ENCODE data around the gene GNAL.
A peak's percentile ranks its signal among the peaks of the same experiment; 100 is the strongest.

Gene GNAL

DNA sequence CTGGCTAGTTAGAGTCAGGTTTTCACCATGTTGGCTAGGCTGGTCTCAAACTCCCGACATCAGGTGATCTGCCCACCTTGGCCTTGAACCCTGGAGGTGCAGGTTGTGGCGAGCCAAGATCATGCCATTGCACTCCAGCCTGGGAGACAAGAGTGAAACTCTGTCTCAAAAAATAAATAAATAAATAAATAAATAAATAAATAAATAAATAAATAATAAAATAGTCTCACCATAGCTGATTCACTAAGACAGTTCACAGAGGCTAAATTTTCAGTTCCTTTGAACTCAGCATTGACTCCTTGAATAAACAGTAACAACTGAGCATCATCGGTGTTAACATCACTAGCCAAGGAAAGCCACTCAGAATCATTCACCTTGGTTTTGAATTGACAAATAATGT is 32.7 kb downstream of the GNAL start:
- DNase-seq (ENCODE audit: low read depth): no peak
- H3K4me3 ChIP-seq (ENCODE audit: low read length): no peak overlapping the region
- TF ChIP-seq, protein P1, sequence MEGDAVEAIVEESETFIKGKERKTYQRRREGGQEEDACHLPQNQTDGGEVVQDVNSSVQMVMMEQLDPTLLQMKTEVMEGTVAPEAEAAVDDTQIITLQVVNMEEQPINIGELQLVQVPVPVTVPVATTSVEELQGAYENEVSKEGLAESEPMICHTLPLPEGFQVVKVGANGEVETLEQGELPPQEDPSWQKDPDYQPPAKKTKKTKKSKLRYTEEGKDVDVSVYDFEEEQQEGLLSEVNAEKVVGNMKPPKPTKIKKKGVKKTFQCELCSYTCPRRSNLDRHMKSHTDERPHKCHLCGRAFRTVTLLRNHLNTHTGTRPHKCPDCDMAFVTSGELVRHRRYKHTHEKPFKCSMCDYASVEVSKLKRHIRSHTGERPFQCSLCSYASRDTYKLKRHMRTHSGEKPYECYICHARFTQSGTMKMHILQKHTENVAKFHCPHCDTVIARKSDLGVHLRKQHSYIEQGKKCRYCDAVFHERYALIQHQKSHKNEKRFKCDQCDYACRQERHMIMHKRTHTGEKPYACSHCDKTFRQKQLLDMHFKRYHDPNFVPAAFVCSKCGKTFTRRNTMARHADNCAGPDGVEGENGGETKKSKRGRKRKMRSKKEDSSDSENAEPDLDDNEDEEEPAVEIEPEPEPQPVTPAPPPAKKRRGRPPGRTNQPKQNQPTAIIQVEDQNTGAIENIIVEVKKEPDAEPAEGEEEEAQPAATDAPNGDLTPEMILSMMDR (IDR thresholded peaks at IDR 0.05; ENCODE audit: insufficient read depth, low read depth, low read length, missing control alignments): no peak

DNA sequence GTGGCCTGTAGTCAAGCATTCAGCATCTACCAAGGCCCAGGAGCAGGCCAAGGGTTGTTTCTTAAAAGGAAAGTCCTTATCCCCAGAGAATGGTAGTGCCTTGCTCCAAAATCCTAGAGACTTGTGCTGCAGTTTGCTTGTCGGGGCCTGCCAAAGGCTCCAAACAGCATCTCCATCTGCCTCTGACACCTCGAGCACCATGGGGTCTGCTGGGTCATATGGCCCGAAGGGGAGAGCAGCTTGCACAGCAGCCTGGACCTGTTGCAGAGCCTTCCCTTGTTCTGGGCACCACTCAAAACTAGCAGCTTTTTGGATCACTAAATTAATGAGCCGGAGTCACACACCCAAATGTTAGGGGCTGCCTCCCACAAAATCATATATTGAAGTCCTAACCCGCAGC is 35.7 kb downstream of the GNAL start:
- H3K4me3 ChIP-seq (ENCODE audit: low read length): no peak overlapping the region
- no peak for DNase-seq (ENCODE audit: low read depth)
- TF ChIP-seq, protein P1 (IDR thresholded peaks at IDR 0.05; ENCODE audit: insufficient read depth, low read depth, low read length, missing control alignments): no peak

DNA sequence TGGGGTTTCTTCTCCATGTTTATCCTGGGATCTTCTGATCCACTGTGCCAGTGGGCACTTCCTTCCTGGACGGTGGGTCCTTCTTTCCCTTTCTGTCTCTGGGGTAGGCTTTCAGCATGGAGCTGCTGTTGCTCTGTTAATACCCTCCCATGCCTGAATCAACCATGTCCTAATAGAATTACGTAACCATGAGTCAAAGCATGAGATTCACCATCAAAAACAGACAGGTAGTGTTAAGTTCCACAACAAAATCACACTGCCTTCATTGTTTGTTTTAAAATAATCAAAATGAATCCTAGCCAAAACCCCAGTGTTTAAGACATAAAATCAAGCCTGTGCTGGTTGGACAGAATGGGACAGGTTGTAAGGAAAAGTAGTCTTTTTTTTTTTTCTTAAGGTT is 37.5 kb downstream of the GNAL start:
- no peak overlapping the region for H3K4me3 ChIP-seq (ENCODE audit: low read length)
- TF ChIP-seq, protein P1 (IDR thresholded peaks at IDR 0.05; ENCODE audit: insufficient read depth, low read depth, low read length, missing control alignments): no peak
- DNase-seq (ENCODE audit: low read depth): peak; percentile 78

DNA sequence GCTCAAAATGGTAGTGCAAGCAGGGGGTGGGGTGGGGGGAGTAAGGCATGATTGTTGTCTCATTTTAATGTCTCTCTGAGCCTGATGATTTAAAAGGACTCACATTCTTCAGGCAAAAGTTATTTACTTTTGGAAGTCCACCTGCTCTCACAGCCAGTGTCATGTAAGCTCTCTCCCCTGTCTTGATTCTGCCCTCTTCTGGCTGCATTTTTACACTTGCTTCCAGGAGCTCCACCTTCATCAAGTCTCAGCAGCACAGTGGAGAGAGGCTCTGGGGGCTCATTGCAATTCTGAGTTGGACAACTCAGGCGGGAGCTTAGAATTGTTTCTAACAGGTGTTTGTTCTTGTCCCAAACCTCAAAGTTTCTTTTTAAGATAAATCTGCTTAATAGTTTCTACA is 39.2 kb downstream of the GNAL start:
- no peak overlapping the region for H3K4me3 ChIP-seq (ENCODE audit: low read length)
- TF ChIP-seq, protein P1 (IDR thresholded peaks at IDR 0.05; ENCODE audit: insufficient read depth, low read depth, low read length, missing control alignments): peak; percentile 71
- peak; percentile 69 for DNase-seq (ENCODE audit: low read depth)

DNA sequence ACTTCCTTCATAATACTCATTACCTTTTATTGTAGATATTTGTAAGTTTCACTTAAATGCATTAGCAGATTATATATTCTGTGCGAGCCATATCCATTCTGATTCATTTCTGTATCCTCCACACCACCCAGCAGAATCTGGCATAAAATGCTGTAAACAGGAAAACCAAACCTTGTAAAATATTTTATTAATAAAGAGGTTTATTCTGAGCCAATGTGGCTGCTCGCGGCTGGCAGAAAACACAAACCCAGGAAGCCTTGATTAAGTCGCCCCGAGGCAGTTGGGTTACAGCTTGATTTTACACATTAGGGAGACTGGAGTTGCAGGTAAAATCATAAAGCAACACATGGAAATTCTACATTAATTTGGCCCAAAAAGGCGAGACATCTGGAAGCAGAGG is 40.5 kb downstream of the GNAL start:
- TF ChIP-seq, protein P1 (IDR thresholded peaks at IDR 0.05; ENCODE audit: insufficient read depth, low read depth, low read length, missing control alignments): no peak
- DNase-seq (ENCODE audit: low read depth): peak; percentile 26
- no peak overlapping the region for H3K4me3 ChIP-seq (ENCODE audit: low read length)

DNA sequence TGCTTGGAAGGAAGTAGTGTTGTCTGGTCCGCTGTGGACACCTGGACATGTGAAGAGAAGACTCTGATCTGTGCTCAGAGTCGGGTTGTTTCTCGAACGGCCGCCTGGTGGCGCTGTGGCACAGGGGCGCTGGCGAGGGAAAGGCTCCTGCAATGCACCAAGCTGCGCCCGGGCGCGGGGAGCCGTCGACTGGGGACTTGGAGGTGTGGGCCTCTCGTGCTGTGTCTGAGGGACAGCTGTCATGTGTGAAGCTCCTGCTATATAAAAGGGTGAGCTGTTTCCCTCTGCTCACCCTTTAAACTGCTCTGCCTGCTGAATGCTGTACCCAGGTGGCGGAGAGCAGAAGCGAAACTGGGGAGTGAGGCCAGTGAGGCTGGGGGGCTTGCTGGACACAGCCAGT is 44.0 kb downstream of the GNAL start:
- TF ChIP-seq, protein P1 (IDR thresholded peaks at IDR 0.05; ENCODE audit: insufficient read depth, low read depth, low read length, missing control alignments): peak; percentile 94
- H3K4me3 ChIP-seq (ENCODE audit: low read length): peak overlapping the region; percentile 14
- DNase-seq (ENCODE audit: low read depth): peak; percentile 73

DNA sequence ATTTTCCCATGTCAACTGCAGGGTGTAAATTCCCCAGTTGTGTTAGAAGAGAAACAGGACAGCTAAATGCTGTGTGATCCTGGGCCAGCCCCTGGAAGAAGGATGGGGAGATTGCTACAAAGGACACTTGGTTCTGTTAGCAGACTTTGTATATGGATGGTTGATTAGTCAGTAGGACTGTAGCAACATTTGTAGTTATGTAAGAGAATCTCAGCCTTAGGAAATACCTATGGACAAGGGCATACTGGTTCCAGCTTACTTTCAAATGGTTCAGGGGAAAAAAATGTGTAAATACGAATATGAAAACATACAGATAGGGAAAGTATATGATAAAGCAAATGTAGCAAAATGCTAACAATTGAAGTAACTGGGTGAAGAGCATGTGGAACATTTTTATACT is 47.6 kb downstream of the GNAL start:
- H3K4me3 ChIP-seq (ENCODE audit: low read length): no peak overlapping the region
- TF ChIP-seq, protein P1 (IDR thresholded peaks at IDR 0.05; ENCODE audit: insufficient read depth, low read depth, low read length, missing control alignments): no peak
- DNase-seq (ENCODE audit: low read depth): peak; percentile 63
